Measurements from ENCODE around the gene LYPD6. TPM values are rescaled to one million over a fixed set of nuclear protein-coding genes. Genes with fewer than 3 reads are reported as not detected.
"Not testable (repeated sequence)": the region's sequence is repeated elsewhere in the genome, so short reads cannot be mapped to it uniquely, and the experiment has no call there.

Gene LYPD6, protein sequence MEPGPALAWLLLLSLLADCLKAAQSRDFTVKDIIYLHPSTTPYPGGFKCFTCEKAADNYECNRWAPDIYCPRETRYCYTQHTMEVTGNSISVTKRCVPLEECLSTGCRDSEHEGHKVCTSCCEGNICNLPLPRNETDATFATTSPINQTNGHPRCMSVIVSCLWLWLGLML
- total RNA-seq (16.9 TPM), polyA plus RNA-seq (2.4 TPM)

DNA sequence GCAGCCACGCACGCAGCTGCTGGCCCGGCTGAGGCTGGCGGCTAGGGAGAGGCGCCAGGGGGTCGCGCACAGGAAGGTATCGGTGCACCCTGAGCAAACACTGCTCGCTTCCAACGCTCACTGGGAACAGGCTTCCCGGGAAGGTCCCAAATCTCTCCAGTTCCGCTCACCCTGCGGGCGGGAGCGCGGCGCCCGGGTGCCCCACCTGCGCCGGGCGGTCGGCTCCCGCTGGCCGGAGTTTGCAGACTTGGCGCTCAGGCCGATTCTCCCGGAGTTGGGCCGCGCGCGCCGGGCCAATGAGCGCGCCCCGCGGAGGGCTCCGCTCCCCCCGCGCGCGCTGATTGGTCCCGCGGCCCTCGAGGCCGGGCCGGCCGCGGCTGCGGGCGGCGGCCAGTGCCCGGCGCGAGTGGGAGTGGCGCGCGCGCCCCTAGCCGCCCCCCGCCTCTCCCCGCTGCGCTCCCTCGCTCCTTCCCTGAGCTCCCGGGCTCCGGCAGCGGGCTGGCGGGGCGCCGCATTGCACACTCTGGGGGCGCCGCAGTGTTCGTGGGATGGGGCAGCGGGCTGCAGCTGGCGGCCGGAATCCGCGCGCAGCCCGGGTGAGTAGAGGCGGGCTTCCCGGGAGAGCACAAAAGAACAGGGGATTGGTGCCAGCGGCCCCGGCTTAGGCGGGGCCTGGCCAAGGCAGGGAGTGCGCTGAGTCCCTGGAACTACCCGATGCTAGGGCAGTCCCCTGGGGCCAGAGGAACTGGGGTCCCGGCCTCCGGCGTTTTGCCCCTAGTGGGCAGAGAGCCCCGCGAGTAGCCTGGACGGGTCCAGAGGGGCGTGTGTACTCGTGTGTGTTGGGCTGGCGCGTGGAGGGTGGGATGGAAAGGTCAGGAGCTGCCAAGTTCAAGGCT lies at the start of gene LYPD6:
Gene LYPD6, plus strand, starts transcription at position 461 of the 896 bp plus-strand sequence. CDS start 107,122 bp downstream, outside the sequence.
- WGBS, result under 1% methylated on average over 96 of the region's 96 CpGs
- DNase-seq (ENCODE audit: extremely low spot score), result peak; percentile 35

DNA sequence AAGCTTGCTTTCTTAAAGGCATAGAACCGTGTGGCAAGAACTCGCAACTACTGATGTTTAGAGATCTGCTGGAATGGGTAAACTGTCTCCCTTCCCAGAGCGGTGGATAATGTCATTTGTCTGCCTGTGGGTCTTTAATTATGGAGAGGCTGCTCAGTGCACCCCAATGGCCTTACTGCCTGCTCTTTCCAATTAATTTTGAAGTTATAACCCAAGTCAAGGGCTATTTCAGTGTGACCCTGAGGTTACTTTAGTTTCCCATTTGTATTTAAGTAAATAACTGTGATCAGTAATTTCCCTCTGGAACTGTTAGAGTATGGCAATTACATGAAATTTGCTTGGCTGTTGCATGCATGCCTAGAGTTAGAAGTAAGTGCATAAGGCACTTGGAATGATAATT lies 48.9 kb upstream of the LYPD6 start:
- 76% methylated on average over 3 of the region's 3 CpGs for WGBS
- no peak for DNase-seq (ENCODE audit: extremely low spot score)
- Histone ChIP-seq H3K36me3 (ENCODE audit: insufficient read depth) (no peaks in the 10 kb centered on the region), H3K4me3 (ENCODE audit: low read depth, low read length) (no peak overlapping the region), H3K27ac (ENCODE audit: low read depth) (no peak overlapping the region), H3K4me1 (ENCODE audit: insufficient read depth) (no peaks in the 10 kb centered on the region)

More for the DNA sequence above, at the start of gene LYPD6:
- no peaks in the 10 kb centered on the region for H3K36me3 ChIP-seq (ENCODE audit: insufficient read depth)
- no peaks in the 10 kb centered on the region for H3K4me1 ChIP-seq (ENCODE audit: insufficient read depth)
- H3K4me3 ChIP-seq (ENCODE audit: low read depth, low read length), result peak within 1 kb of the TSS; percentile 56
- no peak within 1 kb of the TSS for H3K27ac ChIP-seq (ENCODE audit: low read depth)

DNA sequence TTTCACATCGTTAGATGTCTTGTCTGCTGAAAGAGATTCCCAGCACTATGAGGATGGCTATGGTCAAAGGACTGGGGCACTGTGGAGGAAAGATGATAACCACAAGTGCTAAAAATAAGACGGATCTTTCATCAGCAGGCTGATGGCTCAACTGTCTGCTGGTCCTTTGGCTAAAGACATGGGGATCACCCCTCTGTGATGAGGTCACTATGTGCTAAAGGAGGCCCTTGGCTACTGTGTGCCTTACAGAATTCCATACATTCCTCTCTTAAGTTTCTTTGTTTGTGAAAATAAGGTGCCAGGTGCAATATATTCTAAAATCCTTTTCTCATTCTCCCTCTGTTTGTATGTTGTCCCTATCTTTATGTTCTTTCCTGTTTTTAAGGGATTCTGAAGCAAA lies 39.7 kb upstream of the LYPD6 start:
- no peaks in the 10 kb centered on the region for H3K36me3 ChIP-seq (ENCODE audit: insufficient read depth)
- H3K27ac ChIP-seq (ENCODE audit: low read depth), result no peak overlapping the region
- no peaks in the 10 kb centered on the region for H3K4me1 ChIP-seq (ENCODE audit: insufficient read depth)
- H3K4me3 ChIP-seq (ENCODE audit: low read depth, low read length), result no peak overlapping the region
- 84% methylated on average over 2 of the region's 2 CpGs for WGBS
- no peak for DNase-seq (ENCODE audit: extremely low spot score)

DNA sequence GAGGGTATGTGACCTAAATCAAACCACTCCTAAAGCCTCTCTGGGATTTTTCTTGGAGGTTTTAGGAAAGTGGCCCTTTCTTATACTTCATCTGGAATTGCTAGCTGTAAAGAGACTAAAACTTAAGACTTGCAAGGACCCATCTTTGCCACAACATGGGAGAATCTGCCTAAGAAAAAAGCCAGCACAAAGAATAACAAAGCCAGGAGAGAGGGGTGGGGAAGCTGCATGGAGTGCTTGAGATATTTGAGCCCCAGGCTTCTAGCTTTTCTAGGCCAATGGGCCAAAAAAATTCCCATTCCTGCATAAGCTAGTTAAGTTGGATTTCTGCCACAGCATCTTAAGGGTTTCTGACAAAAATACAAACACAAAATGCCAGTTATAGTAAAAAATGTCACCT lies 38.5 kb upstream of the LYPD6 start:
- Histone ChIP-seq H3K4me3 (ENCODE audit: low read depth, low read length) (no peak overlapping the region), H3K4me1 (ENCODE audit: insufficient read depth) (no peaks in the 10 kb centered on the region), H3K27ac (ENCODE audit: low read depth) (no peak overlapping the region), H3K36me3 (ENCODE audit: insufficient read depth) (no peaks in the 10 kb centered on the region)
- DNase-seq (ENCODE audit: extremely low spot score), result no peak

DNA sequence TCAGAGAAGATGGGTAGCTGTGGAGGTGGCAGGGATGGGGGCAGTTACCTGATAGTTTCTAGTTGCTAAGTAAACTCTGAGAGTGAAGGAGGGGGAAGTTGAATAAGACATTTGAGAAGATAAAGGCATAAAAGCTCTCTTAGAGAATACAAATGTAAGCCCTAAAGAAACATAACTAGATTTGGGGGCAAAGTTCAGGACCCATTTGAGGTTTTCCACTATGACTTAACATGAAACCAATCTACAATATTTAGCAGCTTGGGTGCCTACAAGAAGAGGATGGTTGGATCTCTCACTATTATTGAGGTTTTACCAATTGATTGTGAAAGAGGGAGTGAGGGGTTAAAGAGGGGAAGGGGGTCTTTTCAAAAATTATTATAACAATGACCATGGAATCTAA lies 34.4 kb upstream of the LYPD6 start:
- no peak overlapping the region for H3K27ac ChIP-seq (ENCODE audit: low read depth)
- no peaks in the 10 kb centered on the region for H3K4me1 ChIP-seq (ENCODE audit: insufficient read depth)
- H3K36me3 ChIP-seq (ENCODE audit: insufficient read depth), result no peaks in the 10 kb centered on the region
- H3K4me3 ChIP-seq (ENCODE audit: low read depth, low read length), result no peak overlapping the region
- no peak for DNase-seq (ENCODE audit: extremely low spot score)

DNA sequence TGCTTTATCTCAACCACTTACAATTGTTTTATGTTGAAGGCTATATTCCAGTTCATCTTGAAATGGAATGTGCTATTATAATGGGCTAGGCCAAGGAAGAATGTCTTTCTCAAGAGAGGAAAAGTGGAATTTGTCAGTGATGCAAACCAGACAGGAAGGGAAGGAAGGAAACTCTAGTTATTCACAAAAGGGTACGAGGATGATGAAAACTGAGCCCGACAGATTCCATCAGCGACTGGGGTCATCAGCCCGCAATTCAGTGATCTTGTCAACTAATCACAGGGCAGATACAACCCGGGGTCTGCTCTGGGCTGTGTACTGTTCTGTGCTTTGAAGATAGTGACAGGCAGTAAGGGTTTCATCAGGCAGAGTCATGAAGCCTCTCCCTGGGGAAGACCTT lies 23.4 kb upstream of the LYPD6 start:
- 36% methylated on average over 5 of the region's 5 CpGs for WGBS
- Histone ChIP-seq H3K4me3 (ENCODE audit: low read depth, low read length) (no peak overlapping the region), H3K36me3 (ENCODE audit: insufficient read depth) (no peaks in the 10 kb centered on the region), H3K27ac (ENCODE audit: low read depth) (no peak overlapping the region), H3K4me1 (ENCODE audit: insufficient read depth) (no peaks in the 10 kb centered on the region)
- DNase-seq (ENCODE audit: extremely low spot score), result no peak

DNA sequence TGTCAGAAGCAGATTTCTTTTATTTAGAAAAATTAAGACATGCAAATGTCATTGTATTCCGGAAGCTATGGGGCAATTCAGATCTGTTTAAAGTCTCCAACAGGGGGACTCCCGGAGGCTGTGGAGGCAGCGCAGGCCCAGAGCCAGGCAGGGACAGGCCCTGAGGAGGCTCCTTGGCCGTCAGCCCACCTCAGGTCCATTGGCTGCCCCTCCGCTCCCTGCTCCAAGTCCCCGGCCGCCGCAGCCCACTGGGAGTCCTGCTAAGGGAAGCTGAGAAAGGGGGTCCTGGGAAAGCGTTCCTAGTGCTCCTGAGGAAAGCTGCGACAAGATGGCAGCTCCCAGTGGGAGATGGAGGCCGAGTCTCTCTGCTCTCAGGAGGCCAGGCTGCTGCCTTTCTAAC lies 20.0 kb upstream of the LYPD6 start:
- H3K27ac ChIP-seq (ENCODE audit: low read depth), result no peak overlapping the region
- no peak for DNase-seq (ENCODE audit: extremely low spot score)
- no peaks in the 10 kb centered on the region for H3K4me1 ChIP-seq (ENCODE audit: insufficient read depth)
- WGBS, result 88% methylated on average over 11 of the region's 11 CpGs
- H3K36me3 ChIP-seq (ENCODE audit: insufficient read depth), result no peaks in the 10 kb centered on the region
- H3K4me3 ChIP-seq (ENCODE audit: low read depth, low read length), result no peak overlapping the region

DNA sequence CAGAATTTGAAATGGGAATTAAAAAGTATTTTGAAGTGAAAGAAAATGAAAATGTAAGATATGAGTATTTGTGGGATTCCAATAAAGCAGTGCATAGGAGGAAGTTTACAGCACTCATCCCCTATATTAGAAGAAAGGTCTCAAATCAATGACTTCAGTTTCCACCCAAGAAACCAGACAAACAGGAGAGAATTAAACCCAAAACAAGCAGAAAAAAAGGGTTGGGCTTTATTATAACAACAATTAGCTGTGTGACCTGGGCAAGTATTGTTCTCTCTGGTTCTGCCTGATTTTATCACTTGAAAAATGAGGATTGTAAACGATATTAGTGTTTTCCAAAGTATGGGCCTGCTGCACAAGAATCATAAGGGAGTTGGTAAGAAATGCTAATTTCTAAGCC lies 18.3 kb upstream of the LYPD6 start:
- no peak for DNase-seq (ENCODE audit: extremely low spot score)
- Histone ChIP-seq H3K4me1 (ENCODE audit: insufficient read depth) (no peaks in the 10 kb centered on the region), H3K27ac (ENCODE audit: low read depth) (no peak overlapping the region), H3K4me3 (ENCODE audit: low read depth, low read length) (no peak overlapping the region), H3K36me3 (ENCODE audit: insufficient read depth) (no peaks in the 10 kb centered on the region)
- WGBS, result 52% methylated on average over 1 of the region's 1 CpG

DNA sequence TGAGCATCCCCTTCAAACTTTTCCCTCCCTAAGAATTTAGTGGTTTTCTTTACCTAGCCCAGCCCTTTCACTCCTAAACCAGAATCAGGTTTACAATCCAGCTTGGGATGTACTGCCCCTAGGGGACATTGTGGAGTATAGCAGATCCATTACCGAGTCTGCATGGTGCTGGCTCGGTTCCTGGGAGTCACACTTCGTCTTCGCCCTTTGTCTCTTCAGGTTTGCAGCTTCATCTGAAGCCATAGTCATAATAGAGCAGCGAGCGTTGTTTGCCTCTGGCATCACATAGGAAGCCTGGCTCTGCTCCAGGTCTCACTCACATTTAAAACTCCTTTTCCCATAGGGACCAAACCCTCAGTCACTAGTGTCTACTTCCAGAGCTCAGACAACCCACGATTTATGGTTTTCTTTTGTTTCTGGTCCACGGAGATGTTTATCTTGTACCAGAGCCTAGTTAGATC lies 16.8 kb upstream of the LYPD6 start:
- H3K36me3 ChIP-seq (ENCODE audit: insufficient read depth), result no peaks in the 10 kb centered on the region
- no peak overlapping the region for H3K27ac ChIP-seq (ENCODE audit: low read depth)
- 6% methylated on average over 8 of the region's 8 CpGs for WGBS
- DNase-seq (ENCODE audit: extremely low spot score), result peak; percentile 39
- no peak overlapping the region for H3K4me3 ChIP-seq (ENCODE audit: low read depth, low read length)
- H3K4me1 ChIP-seq (ENCODE audit: insufficient read depth), result no peaks in the 10 kb centered on the region

DNA sequence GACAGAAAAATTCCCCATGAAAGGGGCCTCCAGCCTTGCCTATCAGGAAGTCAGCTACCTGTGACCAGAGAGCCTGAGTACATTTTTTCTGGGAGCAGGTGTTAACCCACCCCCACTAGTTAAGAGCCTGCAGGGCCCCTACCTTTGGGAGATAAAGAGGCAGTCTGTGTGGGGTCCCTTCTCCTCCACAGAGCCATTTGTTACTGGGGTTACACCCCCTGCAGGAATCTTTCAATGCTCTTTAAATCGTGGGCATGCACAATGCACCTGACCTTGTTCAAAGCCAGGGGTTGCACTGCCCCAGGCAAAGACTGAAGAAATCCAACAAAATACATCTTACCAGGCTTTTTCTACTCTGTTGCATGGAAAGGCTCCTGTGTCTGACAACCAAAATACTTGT lies 15.7 kb upstream of the LYPD6 start:
- DNase-seq (ENCODE audit: extremely low spot score), result no peak
- H3K36me3 ChIP-seq (ENCODE audit: insufficient read depth), result no peaks in the 10 kb centered on the region
- WGBS, result 45% methylated on average over 1 of the region's 1 CpG
- no peak overlapping the region for H3K27ac ChIP-seq (ENCODE audit: low read depth)
- H3K4me1 ChIP-seq (ENCODE audit: insufficient read depth), result no peaks in the 10 kb centered on the region
- no peak overlapping the region for H3K4me3 ChIP-seq (ENCODE audit: low read depth, low read length)

DNA sequence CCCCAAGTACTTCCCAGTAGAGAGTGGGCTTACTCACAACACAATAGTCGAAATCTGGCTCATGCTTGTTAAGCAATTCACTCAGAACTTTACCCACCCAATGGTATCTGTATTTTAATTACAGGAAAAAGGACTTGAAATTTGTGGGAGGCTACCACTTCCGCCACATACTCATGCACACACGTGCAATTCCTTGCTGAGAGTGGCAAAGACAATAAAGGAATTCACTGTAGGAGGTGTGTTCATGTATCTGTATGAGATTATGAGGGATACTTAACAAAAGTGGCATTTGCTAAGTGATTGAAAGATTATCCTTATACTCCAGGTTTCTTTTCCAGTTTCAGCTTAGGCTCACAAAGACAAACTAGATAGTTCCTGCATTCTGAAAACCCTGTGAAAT lies 14.9 kb upstream of the LYPD6 start:
- Histone ChIP-seq H3K4me1 (ENCODE audit: insufficient read depth) (no peaks in the 10 kb centered on the region), H3K4me3 (ENCODE audit: low read depth, low read length) (no peak overlapping the region), H3K27ac (ENCODE audit: low read depth) (no peak overlapping the region), H3K36me3 (ENCODE audit: insufficient read depth) (no peaks in the 10 kb centered on the region)
- WGBS, result 69% methylated on average over 3 of the region's 3 CpGs
- DNase-seq (ENCODE audit: extremely low spot score), result no peak

DNA sequence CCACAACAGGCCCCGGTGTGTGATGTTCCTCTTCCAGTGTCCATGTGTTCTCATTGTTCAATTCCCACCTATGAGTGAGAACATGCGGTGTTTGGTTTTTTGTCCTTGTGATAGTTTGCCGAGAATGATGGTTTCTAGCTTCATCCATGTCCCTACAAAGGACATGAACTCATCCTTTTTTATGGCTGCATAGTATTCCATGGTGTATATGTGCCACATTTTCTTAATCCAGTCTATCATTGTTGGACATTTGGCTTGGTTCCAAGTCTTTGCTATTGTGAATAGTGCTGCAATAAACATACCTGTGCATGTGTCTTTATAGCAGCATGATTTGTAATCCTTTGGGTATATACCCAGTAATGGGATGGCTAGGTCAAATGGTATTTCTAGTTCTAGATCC lies 11.8 kb upstream of the LYPD6 start:
- H3K36me3 ChIP-seq (ENCODE audit: insufficient read depth); H3K27ac ChIP-seq (ENCODE audit: low read depth); H3K4me3 ChIP-seq (ENCODE audit: low read depth, low read length); DNase-seq (ENCODE audit: extremely low spot score); H3K4me1 ChIP-seq (ENCODE audit: insufficient read depth): not testable (repeated sequence)
- WGBS, result 92% methylated on average over 3 of the region's 3 CpGs

DNA sequence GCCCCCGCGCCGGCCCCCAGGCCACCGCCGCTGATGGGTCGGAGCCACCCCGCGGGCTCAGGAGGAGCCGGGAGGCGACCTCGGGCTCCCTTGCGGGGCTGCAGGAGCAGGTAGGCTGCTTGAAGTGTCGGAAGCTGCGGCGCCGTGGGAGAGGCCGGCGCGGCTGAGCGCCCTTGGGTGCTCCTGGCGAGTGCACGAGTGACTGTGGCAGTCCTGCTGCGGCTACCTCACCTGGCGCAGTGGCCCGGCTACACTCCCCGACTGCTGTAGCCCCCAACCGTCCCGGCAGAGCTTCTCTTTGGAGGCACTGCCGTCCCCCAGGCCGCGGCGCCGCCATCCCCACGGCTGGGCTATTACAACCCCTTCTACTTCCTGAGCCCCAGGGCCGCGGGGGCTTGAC lies 10.0 kb upstream of the LYPD6 start:
- 68% methylated on average over 36 of the region's 36 CpGs for WGBS
- H3K4me3 ChIP-seq (ENCODE audit: low read depth, low read length), result no peak overlapping the region
- no peaks in the 10 kb centered on the region for H3K36me3 ChIP-seq (ENCODE audit: insufficient read depth)
- no peak overlapping the region for H3K27ac ChIP-seq (ENCODE audit: low read depth)
- no peak for DNase-seq (ENCODE audit: extremely low spot score)
- no peaks in the 10 kb centered on the region for H3K4me1 ChIP-seq (ENCODE audit: insufficient read depth)

DNA sequence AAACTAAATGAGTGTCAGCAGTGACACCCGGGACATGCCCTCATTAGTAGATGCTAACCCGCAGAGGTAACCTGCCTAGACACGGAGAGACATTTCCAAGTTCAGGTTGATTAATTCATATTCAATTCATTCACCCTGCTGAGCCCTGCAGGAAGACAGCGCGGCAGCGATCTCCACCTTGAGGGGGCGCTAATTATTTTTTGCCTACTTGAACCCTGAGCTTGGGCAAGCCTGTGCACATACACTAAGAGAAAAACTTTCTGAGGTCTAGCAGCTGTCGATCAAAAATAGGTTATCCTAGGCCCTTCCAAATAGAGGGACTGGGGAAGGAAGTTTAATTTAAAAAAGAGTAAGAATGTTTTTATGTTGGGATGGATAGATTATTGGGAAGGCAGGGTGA lies 1.3 kb upstream of the LYPD6 start:
- Histone ChIP-seq H3K4me1 (ENCODE audit: insufficient read depth) (no peaks in the 10 kb centered on the region), H3K4me3 (ENCODE audit: low read depth, low read length) (no peak overlapping the region), H3K27ac (ENCODE audit: low read depth) (no peak overlapping the region), H3K36me3 (ENCODE audit: insufficient read depth) (no peaks in the 10 kb centered on the region)
- WGBS, result 45% methylated on average over 8 of the region's 8 CpGs
- no peak for DNase-seq (ENCODE audit: extremely low spot score)
